Stimulated activated CD8-positive, alpha-beta memory T cell treated with anti-CD3 and anti-CD28 coated beads, Interleukin-2, amount 100 ng/mL, for 1 hour (primary cell): Measurements from ENCODE around the gene TPM1.

Source experiments
- DNase-seq, 2 donors: peaks; one replicate each; pipeline ENCODE4 v3.0.0-alpha.2; 2020; ENCODE audit warnings: low read depth in 2 of 2

Gene TPM1

DNA sequence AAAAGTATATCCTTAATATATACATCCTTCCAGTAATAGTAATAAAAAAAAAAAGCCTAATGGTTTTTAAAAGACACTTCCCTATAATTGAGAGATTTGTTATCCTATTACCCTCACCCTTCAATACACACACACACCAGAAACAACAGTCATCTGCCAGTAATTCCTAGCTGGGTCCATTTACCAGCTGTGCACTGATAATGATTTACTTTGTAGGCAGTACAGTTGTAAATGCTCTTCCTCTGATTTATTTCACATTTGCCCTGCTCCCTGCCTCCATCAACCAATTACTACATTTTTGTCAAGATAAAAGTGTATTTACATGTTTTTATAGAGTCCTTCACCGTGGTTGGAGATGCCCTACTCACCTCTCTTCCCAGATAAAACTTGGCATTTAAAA is 12.4 kb downstream of the TPM1 start:
- DNase-seq = no peak

DNA sequence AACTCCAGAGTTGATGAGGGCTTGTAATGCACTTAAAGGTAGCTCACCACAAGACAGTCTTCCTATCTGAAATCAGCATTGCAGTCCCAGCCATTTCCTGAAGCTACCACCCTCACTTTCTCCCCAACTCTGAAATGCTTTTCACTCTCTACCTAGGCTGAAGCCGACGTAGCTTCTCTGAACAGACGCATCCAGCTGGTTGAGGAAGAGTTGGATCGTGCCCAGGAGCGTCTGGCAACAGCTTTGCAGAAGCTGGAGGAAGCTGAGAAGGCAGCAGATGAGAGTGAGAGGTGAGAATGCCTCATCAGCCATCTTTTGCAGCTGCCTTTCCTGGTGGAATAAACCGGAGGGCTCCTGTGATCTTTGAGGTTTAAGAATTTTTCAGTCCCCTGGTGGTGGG is 14.3 kb downstream of the TPM1 start:
- DNase-seq = no peak

DNA sequence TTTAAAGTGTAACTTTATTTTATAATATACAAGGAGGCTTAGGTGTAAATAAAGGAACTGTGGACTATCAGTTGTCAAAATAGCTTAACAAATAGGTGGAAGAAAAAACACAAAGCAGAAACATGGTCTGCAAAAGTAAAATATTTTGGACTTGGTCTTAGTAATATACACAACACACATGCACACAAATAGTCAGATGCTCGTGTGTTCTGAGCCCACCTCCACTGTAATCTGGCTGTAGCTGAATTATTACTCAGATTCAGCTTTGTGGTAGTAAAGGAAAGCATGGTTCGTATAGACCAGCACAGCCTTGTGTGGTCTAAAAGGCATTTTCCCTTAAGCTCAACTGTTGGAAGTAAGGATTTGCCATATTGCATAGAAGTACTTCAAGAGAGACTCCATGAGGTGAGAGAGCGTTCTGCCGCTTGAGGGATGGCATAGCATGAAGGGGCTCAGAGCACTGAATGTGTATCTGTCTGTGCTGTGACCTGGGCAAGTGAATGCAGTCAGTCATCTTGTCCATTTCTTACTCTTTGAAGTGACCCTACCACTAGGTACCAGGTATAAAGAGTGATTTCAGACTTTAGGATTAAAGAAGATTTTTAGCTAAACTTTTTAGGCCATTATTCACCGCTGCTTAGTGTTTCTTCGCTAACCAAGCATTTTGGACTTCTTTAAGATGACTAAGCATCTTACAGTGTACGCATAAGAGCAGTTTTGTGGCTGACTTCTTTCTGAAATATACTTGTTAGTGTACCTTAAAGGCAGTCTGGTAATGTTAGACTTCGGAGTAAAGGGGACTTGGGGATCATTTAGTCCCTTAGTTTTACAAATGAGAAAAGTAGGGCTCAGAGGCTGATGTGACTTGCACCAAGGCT is 15.2 kb downstream of the TPM1 start:
- DNase-seq = no peak

DNA sequence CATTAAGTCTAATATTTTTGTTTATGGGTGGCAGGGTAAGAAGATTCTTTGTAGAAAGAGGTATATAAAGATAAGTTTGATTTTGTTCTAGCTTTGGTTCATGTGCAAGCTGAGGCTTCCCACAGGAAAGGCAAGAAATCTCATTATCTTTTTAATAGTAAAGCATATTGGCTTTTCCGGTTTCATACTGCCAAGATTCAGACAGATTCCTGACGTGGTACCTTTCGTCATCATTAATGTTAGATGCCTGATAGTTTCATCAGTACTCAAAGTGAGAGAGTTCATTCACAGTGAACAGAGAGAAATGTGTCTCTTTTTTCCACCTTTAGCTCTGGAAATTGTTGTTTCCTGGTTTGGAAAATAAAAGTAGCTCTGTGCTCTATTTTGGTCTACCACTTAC is 16.5 kb downstream of the TPM1 start:
- DNase-seq = no peak

DNA sequence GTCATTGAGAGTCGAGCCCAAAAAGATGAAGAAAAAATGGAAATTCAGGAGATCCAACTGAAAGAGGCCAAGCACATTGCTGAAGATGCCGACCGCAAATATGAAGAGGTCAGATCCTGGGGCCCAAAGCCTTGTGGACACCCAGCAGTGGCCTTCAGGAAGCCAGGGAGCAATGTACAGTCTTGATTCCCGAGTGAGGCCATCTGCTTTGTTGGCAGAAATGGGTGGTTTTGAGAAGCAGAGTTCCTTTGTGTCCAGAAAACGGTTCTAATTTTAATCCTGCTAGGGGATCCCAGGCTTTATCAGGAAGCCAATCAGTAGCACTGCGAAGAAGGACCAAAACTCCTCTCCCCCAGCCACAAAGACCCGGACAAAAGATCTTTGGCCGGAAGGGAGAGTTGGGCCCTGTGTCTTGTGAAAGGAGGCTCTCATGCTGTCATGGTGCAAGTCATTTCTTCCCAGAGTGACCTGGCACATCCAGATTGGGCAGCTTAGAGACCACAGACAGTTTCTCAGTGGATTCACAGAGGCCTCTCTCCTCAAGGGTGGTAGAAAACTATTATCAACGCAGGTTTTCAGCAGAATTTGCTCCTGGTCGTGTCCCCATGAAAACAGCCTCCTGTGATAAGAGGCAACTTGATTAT is 17.1 kb downstream of the TPM1 start:
- no peak for DNase-seq

DNA sequence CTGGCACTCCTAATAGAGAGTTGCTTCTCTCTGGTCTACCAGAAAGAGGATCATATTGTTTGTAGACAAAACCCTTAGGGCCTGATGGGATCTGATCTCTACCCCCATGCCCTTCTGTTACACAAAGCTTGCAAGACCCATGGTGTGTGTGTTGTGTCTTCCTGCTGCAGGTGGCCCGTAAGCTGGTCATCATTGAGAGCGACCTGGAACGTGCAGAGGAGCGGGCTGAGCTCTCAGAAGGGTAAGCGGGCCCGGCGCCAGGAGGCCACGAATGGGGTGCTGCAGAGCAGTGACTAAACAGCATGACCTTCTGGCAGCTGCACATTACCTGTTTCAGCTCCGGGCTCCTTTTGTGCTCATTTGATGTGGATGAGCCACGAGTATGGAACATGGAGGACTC is 18.2 kb downstream of the TPM1 start:
- no peak for DNase-seq

DNA sequence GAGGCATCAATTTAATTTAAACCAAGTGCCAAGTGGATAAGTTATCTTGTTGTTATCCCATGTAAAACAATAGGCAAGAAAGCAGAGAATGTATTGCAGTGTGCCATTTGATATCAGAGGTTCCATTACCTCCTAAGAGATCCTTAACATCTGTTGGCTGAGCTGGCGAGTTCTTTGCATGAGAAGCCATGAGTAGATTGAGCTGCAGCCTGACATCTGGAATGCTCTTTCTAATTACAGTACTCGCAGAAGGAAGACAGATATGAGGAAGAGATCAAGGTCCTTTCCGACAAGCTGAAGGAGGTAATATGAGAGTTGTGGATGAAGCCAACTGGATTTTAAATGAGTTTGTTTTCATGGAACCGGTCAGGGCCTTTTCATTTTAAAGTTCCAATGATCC is 19.4 kb downstream of the TPM1 start:
- DNase-seq = no peak

DNA sequence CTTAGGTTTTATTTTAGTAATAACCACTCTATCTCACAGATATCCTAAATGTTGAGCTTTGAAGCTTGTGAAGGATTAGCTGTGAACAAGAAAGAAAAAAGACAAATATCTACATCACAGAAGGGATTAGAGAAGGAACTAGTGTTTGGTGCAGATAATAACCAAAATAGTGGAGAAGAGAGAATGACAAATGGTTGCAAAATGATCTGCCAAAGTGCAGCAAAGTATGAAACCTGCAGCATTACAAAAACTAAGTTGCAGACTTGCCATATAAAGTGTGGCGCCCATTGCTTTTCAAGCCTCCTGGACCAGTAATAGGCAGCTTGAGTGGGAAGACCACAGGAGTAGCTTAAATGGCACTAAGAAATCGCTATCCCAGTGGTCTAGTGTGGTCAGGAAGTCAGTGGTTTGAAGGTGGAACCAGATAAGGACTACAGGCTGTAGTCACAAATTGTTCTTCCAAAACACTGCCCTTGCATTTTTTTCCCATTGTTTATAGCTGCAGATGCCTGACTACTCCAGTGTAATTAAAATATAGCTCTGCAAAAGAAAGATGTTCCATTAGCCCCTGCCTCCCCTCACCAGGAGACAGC is 20.7 kb downstream of the TPM1 start:
- no peak for DNase-seq

DNA sequence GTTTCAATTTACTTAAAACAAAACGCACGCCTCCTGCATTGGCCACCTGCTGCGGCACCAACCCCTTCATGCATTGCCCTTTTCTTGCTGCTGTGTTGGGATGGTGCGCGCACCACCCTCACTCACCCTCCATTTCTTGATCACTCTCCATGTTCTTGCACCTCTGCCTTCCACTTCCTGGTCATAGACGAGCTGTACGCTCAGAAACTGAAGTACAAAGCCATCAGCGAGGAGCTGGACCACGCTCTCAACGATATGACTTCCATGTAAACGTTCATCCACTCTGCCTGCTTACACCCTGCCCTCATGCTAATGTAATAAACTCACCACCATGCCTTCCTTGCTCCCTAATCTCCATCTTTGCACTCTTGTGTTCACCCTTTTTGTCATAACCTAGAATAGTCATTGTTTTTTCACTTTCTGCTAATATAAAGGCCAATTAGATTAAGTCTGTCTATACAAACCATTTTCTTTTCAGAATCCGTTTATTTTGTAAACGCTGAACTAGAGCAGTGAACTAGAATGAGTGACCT is 21.4 kb downstream of the TPM1 start:
- no peak for DNase-seq

DNA sequence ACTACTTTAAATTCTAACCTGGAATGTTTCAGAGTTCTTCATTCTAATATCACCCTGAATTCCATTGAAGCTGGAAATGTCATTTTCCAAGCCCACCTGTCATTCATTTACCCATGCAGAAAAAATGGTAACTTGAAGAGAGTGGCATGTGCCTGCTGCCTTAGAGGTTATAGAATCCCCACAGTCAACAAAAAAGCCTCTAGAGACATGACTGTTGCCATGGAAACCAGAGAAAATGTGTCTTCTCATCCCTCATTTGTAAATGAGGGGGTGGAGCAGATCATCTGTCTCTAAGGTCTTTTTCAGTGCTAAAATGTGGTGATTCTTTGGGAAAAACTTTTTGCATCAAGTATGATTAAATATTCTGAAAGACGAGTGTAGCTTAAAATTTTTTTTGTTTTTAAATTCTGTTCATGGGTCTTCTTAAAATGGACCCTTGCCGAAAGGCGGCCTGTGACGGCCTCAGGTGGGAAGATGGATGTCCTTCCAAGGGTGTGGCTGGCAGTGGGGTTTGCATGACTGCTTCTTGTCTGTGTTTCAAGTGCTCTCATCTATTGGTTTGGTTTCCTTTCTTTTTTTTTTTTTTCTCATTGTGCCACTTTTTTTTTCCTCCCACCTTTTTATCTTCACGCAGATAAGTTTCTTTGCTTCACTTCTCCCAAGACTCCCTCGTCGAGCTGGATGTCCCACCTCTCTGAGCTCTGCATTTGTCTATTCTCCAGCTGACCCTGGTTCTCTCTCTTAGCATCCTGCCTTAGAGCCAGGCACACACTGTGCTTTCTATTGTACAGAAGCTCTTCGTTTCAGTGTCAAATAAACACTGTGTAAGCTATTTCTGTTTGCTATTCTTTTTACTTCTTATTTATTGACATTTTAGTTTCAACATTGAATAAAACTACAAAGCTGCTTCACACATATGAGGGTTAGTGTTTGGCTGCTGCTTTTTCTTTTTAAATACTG is 23.0 kb downstream of the TPM1 start:
- DNase-seq = no peak

DNA sequence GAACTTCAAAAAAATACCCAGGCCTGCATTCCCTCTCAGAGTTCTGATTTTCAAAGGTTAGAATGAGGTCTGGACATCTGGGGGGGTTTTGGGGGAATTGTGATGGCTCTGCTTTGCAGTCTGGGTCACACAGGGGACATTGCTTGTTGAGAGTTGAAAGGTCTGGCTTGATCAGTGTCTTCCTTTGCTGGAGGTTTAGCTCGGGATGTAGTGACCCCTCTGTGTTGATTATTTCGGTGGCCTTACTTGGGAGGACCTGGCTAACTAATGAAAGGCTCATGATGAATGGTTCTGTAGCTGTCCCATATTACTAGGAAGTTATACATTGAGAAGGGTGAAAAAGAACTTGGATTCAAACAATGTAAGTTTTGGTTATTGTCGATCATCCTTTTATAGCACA is 23.7 kb downstream of the TPM1 start:
- DNase-seq = no peak

DNA sequence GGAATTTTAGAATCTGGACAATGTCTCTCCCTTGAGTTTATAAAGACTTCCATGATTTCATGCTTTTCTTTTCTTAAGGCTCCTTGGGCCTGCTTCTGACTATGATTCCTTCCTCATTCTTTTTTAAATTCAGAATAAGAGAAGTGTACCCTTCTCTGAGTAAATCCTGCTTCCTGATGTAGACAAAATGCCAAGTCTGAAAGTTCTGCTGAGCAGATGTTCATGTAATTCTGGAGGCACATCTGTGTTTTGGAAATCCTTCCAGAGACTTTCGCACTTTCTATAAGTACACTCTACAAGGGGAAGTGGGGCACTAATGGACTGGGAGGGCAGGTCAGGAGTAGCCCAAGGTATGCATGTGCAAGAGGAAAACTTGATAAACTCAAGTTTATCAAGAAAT is 24.8 kb downstream of the TPM1 start:
- DNase-seq = no peak

DNA sequence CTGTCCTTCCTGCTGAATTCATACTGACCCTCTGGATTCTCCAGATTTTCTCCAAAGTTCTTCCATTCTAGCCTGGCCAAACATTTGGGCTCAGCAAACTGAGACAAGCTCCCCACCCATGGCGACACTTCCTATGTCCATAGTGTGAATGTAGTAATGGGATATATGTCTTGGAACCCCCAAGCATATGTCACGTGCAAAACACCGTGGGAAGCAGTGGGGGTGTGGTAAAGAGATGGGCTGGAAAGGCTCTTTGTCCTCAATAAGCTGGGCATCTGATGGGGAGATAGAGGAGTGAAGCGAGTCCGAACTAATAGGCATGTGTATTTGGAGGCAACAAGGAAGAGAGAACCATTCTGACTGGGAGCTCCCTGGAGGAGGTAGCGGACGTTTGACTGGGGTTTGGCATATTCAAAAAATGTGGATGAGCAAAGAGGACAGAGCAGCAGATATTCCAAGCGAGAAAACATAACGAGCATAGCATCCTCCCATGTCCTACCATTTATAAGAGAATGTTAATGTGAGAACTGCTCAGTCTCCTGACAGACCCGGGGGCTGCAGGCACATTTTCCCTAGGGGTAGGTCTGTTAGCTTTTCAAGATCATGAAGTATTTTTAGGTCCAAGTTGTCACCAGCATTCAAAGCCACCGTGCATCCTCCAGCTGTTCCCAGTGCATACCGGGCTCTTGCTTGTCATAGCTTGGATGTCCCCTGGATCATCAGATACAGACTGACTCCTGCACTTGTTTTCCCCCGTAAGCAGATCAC is 25.6 kb downstream of the TPM1 start:
- DNase-seq = no peak

DNA sequence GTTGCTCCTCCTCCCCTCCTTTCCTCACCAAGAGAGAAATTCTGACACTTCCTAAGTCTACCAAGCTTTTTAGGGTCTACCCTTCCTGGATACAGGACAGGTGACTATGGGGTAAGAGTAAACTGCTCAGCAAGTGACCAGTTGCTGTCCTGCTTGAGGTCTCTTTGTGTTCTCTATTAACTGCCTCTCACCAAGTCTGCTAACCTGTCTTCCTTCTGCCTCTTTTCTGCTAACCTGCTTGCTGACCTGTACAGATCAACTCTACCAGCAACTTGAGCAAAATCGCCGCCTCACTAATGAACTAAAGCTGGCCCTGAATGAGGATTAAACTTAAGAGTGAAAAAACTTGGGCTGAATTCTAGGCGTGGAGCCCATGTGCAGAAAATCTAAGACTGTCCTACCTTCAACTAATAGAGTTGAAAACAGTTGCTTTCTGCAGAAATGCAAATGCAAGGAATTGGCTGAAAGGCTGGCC is 27.1 kb downstream of the TPM1 start:
- no peak for DNase-seq

DNA sequence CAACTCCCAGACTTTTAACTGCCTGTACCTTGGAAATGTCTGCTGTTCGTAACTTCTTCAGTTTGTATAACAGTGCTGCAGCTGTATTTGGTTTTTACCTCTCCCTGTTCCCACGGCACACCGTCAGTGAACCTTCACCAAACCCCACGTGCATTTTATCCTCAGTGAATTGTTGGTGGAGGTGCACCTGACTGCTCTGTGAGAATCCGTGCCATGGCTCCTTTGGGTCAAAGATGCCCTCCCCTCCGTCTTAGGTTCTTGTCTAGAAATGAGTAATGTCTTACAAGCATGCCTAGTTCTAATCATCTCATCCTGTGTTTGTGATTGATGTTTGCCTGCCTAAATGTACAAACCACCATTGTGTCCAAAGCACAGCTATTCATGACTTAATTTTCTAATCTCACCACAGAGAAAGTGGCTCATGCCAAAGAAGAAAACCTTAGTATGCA is 28.2 kb downstream of the TPM1 start:
- DNase-seq = no peak

DNA sequence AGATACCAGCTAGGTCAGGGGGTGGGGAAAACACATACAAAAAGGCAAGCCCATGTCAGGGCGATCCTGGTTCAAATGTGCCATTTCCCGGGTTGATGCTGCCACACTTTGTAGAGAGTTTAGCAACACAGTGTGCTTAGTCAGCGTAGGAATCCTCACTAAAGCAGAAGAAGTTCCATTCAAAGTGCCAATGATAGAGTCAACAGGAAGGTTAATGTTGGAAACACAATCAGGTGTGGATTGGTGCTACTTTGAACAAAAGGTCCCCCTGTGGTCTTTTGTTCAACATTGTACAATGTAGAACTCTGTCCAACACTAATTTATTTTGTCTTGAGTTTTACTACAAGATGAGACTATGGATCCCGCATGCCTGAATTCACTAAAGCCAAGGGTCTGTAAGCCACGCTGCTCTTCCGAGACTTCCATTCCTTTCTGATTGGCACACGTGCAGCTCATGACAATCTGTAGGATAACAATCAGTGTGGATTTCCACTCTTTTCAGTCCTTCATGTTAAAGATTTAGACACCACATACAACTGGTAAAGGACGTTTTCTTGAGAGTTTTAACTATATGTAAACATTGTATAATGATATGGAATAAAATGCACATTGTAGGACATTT is 28.9 kb downstream of the TPM1 start:
- DNase-seq = no peak

DNA sequence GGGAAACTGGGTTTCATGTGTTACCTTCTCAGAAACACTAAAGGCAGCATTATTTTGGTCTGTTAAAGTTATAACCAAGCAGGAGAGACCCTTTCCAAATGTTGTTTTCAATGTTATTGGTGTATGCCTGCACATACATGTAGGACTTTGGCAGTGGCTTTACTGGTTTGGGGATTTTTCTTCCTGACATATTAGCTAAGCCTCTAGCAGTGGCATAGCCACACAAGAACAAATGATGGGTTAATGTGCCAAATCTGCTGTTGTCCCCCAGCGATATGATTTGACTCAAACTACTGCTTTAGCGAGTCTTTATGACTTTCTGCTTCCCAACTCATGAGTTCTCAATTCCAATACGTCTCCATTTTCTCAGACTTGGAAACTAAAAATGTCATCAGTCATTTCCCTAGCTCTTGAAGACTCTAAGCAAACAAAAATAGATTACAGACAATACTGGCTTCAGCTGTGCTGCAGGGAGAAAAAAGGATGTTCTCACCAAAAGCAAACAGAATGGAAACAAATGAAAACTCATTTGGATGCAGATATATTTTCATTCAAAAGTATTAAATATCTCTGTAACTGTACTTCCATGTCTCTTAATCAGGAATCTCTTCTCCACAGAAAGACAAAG is 29.6 kb downstream of the TPM1 start:
- no peak for DNase-seq

DNA sequence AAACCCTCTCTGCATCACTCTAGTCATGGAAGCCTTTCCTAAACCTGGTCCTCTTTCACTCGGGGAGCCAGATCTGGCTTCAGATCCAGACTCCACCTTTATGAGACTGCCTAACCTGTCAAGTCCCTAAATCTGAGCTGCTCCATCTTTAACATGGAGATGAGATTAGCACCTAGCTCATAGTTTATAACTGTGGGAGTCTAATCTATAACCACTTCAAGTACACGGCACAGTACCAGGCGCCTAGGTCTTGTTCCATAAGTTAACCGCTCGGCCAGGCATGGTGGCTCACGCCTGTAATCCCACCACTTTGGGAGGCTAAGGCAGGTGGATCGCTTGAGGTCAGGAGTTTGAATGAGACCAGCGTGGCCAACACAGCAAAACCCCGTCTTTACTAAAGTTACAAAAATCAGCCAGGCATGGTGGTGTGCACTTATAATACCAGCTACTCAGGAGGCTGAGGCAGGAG is 30.3 kb downstream of the TPM1 start:
- DNase-seq = no peak

DNA sequence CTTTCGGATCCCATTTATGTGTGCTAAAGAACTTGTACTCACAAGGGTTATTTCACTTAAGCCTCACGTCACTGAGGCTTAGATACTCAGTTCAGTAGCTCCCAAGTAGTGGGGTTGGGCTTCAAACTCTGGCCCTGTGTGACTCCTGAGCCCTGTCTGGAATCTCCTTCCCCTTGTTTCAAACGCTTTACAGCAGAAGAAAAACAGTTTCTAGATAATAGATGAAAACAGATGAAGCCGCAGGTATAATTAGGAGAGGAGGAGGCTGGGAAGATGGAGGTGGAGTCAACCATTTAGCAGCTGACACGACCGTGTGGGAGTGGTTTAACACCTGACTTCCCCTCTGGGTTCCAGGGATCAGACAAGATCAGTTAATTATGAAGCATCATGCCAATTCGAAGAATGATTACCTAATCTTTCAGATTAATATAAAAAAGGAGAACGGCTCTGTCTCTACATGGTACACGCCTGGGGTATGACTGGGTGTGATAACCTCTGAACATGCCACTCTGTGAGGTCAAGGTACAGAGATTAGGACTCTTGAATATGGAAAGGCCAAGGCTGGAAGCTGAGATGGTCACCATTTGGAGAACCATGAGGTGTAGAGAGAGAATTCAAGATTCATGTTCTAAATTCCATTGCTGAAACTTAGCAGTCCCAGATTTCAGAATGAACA is 31.1 kb downstream of the TPM1 start:
- DNase-seq = no peak
